SU-DHL-6 (cell line): Measurements from ENCODE around the gene CDCA7.
"Not testable (repeated sequence)": the region's sequence is repeated elsewhere in the genome, so short reads cannot be mapped to it uniquely, and the experiment has no call there.

Experiments used
- H2AFZ ChIP-seq: fragments of 200-600 bp; sonication (generic); 2 replicates; pipeline ENCODE4 v1.6.1; 2014; ENCODE audit warnings: low read depth, mild to moderate bottlenecking, moderate library complexity, mixed read lengths, antibody characterized with exemption, low read length; ENCODE audit not compliant: severe bottlenecking
- H3F3A ChIP-seq: fragments of 200-600 bp; shearing (Covaris generic); 2 replicates; pipeline ENCODE4 v1.6.0; 2016; ENCODE audit warnings: antibody characterized with exemption, mild to moderate bottlenecking; ENCODE audit not compliant: insufficient read depth
- H3K27ac ChIP-seq: fragments of 200-600 bp; sonication (generic); 2 replicates; pipeline ENCODE4 v1.5.1; 2016; ENCODE audit warnings: low read depth, mild to moderate bottlenecking, low read length, moderate library complexity, mixed read lengths
- H3K27me3 ChIP-seq: fragments of 200-600 bp; sonication (generic), shearing (Covaris generic); 2 replicates; pipeline ENCODE4 v1.6.0; 2014; ENCODE audit warnings: mild to moderate bottlenecking, low read length
- H3K36me3 ChIP-seq: fragments of 200-600 bp; sonication (generic); 2 replicates; pipeline ENCODE4 v1.6.1; 2014; ENCODE audit warnings: mild to moderate bottlenecking, low read length, mixed read lengths
- H3K4me2 ChIP-seq: fragments of 300-600, 200-600 bp; shearing (Covaris generic), sonication (generic); 2 replicates; pipeline ENCODE4 v1.6.0; 2014; ENCODE audit warnings: low read length, low read depth, mild to moderate bottlenecking; ENCODE audit not compliant: poor library complexity, severe bottlenecking
- H3K4me3 ChIP-seq: fragments of 200-600 bp; sonication (generic); 2 replicates; pipeline ENCODE4 v1.5.1; 2014; ENCODE audit warnings: antibody characterized with exemption, low read length, mild to moderate bottlenecking, mixed read lengths; ENCODE audit not compliant: insufficient read depth, poor library complexity, severe bottlenecking
- H3K79me2 ChIP-seq: fragments of 200-600 bp; sonication (generic); 2 replicates; pipeline ENCODE4 v1.6.1; 2014; ENCODE audit warnings: mild to moderate bottlenecking, low read length, moderate library complexity; ENCODE audit not compliant: insufficient read depth
- H3K9ac ChIP-seq: fragments of 200-600 bp; sonication (generic); 2 replicates; pipeline ENCODE4 v1.7.0; 2014; ENCODE audit warnings: mild to moderate bottlenecking, low read length
- H3K9me2 ChIP-seq: fragments of 200-600 bp; sonication (generic); replicated peaks from 2 replicates; pipeline ENCODE4 v1.6.1; 2014; ENCODE audit warnings: low read length; ENCODE audit not compliant: insufficient read depth
- H3K9me3 ChIP-seq: fragments of 200-600 bp; sonication (generic); 2 replicates; pipeline ENCODE4 v1.6.1; 2014; ENCODE audit warnings: low read length, mixed read lengths; ENCODE audit not compliant: insufficient read depth
- H4K20me1 ChIP-seq: fragments of 200-600 bp; sonication (generic); 2 replicates; pipeline ENCODE4 v1.6.1; 2014; ENCODE audit warnings: low read depth, mild to moderate bottlenecking, antibody characterized with exemption, low read length, moderate library complexity, mixed read lengths
- EZH2phosphoT487 ChIP-seq: fragments of 200-600 bp; sonication (generic), shearing (Covaris generic); conservative IDR thresholded peaks from 2 replicates; pipeline ENCODE4 v1.6.1; 2018; ENCODE audit warnings: mild to moderate bottlenecking, antibody characterized with exemption, low read length, moderate library complexity, mixed read lengths
- TF ChIP-seq, protein P1 (sequence below): fragments of 200-600 bp; sonication (generic); IDR thresholded peaks from one replicate; pipeline ENCODE4 v1.5.1; 2017; ENCODE audit warnings: antibody characterized with exemption, mild to moderate bottlenecking, low read length, moderate library complexity; ENCODE audit not compliant: insufficient read depth, poor library complexity, severe bottlenecking

CDCA7 gene

GRCh38 chr2:173327421-173327820, 27.3 kb upstream of the CDCA7 start:
- no peak overlapping the region for H2AFZ ChIP-seq
- no peak overlapping the region for H3K4me3 ChIP-seq
- no peaks in the 10 kb centered on the region for H3K9me2 ChIP-seq
- no peaks in the 10 kb centered on the region for H4K20me1 ChIP-seq
- no peak overlapping the region for H3K4me2 ChIP-seq
- TF ChIP-seq, protein P1, sequence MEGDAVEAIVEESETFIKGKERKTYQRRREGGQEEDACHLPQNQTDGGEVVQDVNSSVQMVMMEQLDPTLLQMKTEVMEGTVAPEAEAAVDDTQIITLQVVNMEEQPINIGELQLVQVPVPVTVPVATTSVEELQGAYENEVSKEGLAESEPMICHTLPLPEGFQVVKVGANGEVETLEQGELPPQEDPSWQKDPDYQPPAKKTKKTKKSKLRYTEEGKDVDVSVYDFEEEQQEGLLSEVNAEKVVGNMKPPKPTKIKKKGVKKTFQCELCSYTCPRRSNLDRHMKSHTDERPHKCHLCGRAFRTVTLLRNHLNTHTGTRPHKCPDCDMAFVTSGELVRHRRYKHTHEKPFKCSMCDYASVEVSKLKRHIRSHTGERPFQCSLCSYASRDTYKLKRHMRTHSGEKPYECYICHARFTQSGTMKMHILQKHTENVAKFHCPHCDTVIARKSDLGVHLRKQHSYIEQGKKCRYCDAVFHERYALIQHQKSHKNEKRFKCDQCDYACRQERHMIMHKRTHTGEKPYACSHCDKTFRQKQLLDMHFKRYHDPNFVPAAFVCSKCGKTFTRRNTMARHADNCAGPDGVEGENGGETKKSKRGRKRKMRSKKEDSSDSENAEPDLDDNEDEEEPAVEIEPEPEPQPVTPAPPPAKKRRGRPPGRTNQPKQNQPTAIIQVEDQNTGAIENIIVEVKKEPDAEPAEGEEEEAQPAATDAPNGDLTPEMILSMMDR, result no peak
- no peak for TF ChIP-seq EZH2phosphoT487
- H3K9ac ChIP-seq, result no peak overlapping the region
- no peaks in the 10 kb centered on the region for H3F3A ChIP-seq
- no peaks in the 10 kb centered on the region for H3K27me3 ChIP-seq
- no peaks in the 10 kb centered on the region for H3K79me2 ChIP-seq
- H3K9me3 ChIP-seq, result peaks cover 6% of the 10 kb centered on the region; the same call in 1 of the 2 replicates
- H3K36me3 ChIP-seq, result no peaks in the 10 kb centered on the region
- H3K27ac ChIP-seq, result no peak overlapping the region

GRCh38 chr2:173333003-173333402, 21.7 kb upstream of the CDCA7 start:
- H3K4me2 ChIP-seq, H4K20me1 ChIP-seq, H3K79me2 ChIP-seq, H3F3A ChIP-seq, H3K9ac ChIP-seq, H3K27ac ChIP-seq, H3K36me3 ChIP-seq, H3K9me2 ChIP-seq, H2AFZ ChIP-seq, H3K4me3 ChIP-seq, H3K27me3 ChIP-seq: not testable (repeated sequence)
- H3K9me3 ChIP-seq, result peaks cover 16% of the 10 kb centered on the region; the same call in 1 of the 2 replicates

- no peaks in the 10 kb centered on the region for H3K9me2 ChIP-seq
- H3K4me3 ChIP-seq, result no peak overlapping the region
- no peaks in the 10 kb centered on the region for H3F3A ChIP-seq
- TF ChIP-seq, protein P1, result no peak
- TF ChIP-seq EZH2phosphoT487, result no peak
- no peaks in the 10 kb centered on the region for H4K20me1 ChIP-seq
- H3K36me3 ChIP-seq, result no peaks in the 10 kb centered on the region
- H3K9me3 ChIP-seq, result no peaks in the 10 kb centered on the region
- H3K27ac ChIP-seq, result no peak overlapping the region
- H3K9ac ChIP-seq, result no peak overlapping the region
- H3K27me3 ChIP-seq, result no peaks in the 10 kb centered on the region
- no peaks in the 10 kb centered on the region for H3K79me2 ChIP-seq
- no peak overlapping the region for H2AFZ ChIP-seq
- no peak overlapping the region for H3K4me2 ChIP-seq
Observed at GRCh38 chr2:173339807-173340206, 14.9 kb upstream of the CDCA7 start.

- Histone ChIP-seq H3K36me3 (no peaks in the 10 kb centered on the region), H3F3A (no peaks in the 10 kb centered on the region), H3K27me3 (no peaks in the 10 kb centered on the region), H3K4me3 (no peak overlapping the region), H3K9ac (no peak overlapping the region), H3K9me3 (peaks cover 7% of the 10 kb centered on the region; the same call in 1 of the 2 replicates), H4K20me1 (no peaks in the 10 kb centered on the region), H3K79me2 (no peaks in the 10 kb centered on the region), H2AFZ (no peak overlapping the region), H3K4me2 (no peak overlapping the region), H3K27ac (no peak overlapping the region), H3K9me2 (no peaks in the 10 kb centered on the region)
- TF ChIP-seq, protein P1, result no peak
- TF ChIP-seq EZH2phosphoT487, result no peak
Observed at GRCh38 chr2:173343921-173344320, 10.8 kb upstream of the CDCA7 start.
